Iris pigment epithelial cell (primary cell): ENCODE results near the gene TRIOBP.

Experiments used
- DNase-seq: peaks from one replicate; pipeline ENCODE4 v3.0.0-alpha.2; 2011; ENCODE audit warnings: low read depth

TRIOBP gene

GRCh38 chr22:37824674-37825641 is 128.1 kb downstream of the TRIOBP start:
- peak; percentile 53 for DNase-seq
